ENCODE results near the gene RAVER1. TPM values are rescaled to one million over a fixed set of nuclear protein-coding genes. Genes with fewer than 3 reads are reported as not detected.

The RAVER1 gene
- total and polyA plus RNA-seq, 2 of the 13 experiments (the other 11 are each of a cell fraction or from before 2014, with no cell fraction given) = 3.6 to 7.9 TPM

DNA sequence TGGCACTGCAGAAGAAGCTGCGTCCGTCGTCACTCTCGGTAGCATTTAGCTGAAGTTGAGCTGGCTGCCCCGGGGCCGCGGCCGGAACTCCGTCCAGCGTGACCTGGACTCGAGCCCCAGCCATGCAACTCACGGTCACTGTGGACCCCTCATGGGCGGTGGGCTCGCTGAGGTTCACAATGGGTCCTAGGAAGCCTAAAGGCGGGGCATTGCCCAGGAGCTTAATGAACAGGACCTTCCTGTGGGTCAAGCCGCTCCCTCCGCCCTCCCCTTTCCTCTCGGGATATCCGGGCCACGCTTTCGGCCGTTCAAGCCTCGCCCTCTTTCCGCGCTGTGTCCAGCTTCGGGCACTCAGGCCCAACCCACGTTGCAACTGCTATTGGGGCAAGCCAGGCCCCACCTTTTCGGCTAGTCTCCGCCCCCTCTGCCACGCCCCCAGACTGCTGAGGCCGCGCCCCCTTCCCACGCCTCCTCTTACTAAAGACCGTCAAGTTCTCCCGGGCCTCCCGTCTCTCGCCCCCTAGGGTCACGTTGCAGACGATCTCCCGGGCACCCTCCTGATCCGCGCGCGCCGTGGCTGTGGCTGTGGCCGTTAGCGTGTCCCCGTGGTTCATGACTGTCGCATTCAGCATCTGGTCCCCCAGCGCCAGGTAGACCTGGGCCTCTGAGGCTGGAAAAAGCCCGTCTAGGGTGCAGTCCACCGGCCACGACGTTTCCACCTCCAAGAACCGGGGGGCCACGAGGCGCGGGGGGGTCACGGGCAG, 1.4 kb upstream of the RAVER1 start (continued):
- TF ChIP-seq, protein P1, sequence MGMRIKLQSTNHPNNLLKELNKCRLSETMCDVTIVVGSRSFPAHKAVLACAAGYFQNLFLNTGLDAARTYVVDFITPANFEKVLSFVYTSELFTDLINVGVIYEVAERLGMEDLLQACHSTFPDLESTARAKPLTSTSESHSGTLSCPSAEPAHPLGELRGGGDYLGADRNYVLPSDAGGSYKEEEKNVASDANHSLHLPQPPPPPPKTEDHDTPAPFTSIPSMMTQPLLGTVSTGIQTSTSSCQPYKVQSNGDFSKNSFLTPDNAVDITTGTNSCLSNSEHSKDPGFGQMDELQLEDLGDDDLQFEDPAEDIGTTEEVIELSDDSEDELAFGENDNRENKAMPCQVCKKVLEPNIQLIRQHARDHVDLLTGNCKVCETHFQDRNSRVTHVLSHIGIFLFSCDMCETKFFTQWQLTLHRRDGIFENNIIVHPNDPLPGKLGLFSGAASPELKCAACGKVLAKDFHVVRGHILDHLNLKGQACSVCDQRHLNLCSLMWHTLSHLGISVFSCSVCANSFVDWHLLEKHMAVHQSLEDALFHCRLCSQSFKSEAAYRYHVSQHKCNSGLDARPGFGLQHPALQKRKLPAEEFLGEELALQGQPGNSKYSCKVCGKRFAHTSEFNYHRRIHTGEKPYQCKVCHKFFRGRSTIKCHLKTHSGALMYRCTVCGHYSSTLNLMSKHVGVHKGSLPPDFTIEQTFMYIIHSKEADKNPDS (CRISPR knock-in tag; IDR thresholded peaks at IDR 0.05) = 0 out of 2 replicates have a peak, but pooled peaks have one; percentile 49
- TF ChIP-seq SOX13 (IDR thresholded peaks at IDR 0.05) = no peak
- no peak for TF ChIP-seq SOX13 (CRISPR knock-in tag; conservative IDR thresholded peaks at IDR 0.05 in 1 of 2, IDR thresholded peaks at IDR 0.05 in 1 of 2)
- TF ChIP-seq REL (CRISPR knock-in tag; conservative IDR thresholded peaks at IDR 0.05) = no peak
- TF ChIP-seq, protein P2, sequence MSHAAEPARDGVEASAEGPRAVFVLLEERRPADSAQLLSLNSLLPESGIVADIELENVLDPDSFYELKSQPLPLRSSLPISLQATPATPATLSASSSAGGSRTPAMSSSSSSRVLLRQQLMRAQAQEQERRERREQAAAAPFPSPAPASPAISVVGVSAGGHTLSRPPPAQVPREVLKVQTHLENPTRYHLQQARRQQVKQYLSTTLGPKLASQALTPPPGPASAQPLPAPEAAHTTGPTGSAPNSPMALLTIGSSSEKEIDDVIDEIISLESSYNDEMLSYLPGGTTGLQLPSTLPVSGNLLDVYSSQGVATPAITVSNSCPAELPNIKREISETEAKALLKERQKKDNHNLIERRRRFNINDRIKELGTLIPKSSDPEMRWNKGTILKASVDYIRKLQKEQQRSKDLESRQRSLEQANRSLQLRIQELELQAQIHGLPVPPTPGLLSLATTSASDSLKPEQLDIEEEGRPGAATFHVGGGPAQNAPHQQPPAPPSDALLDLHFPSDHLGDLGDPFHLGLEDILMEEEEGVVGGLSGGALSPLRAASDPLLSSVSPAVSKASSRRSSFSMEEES (CRISPR knock-in tag; IDR thresholded peaks at IDR 0.05) = 0 out of 2 replicates have a peak, but pooled peaks have one; percentile 14
- TF ChIP-seq ZFP1 (CRISPR knock-in tag; IDR thresholded peaks at IDR 0.05) = no peak
- TF ChIP-seq RXRB (CRISPR knock-in tag; IDR thresholded peaks at IDR 0.05; ENCODE audit: borderline replicate concordance) = no peak
- no peak for TF ChIP-seq RCOR2 (CRISPR knock-in tag; IDR thresholded peaks at IDR 0.05)
- TF ChIP-seq ZNF567 (CRISPR knock-in tag; IDR thresholded peaks at IDR 0.05; ENCODE audit: borderline replicate concordance) = no peak
- TF ChIP-seq CBFB (CRISPR knock-in tag; IDR thresholded peaks at IDR 0.05) = 0 out of 2 replicates have a peak, but pooled peaks have one; percentile 12
- TF ChIP-seq NFE2L2 (IDR thresholded peaks at IDR 0.05; ENCODE audit: low read length) = no peak
- TF ChIP-seq ZC3H13 (CRISPR knock-in tag; IDR thresholded peaks at IDR 0.05) = peak; percentile 99
- TF ChIP-seq ZNF34 (CRISPR knock-in tag; IDR thresholded peaks at IDR 0.05; ENCODE audit: borderline replicate concordance) = no peak
- no peak; the same call in 1 of the 2 replicates for TF ChIP-seq CREM (IDR thresholded peaks at IDR 0.05)
- no peak for TF ChIP-seq CREM (CRISPR knock-in tag; IDR thresholded peaks at IDR 0.05)
- TF ChIP-seq ZNF556 (CRISPR knock-in tag; IDR thresholded peaks at IDR 0.05; ENCODE audit: borderline replicate concordance) = no peak
- no peak for TF ChIP-seq MIER3 (CRISPR knock-in tag; IDR thresholded peaks at IDR 0.05; ENCODE audit: borderline replicate concordance)
- TF ChIP-seq, protein P3, sequence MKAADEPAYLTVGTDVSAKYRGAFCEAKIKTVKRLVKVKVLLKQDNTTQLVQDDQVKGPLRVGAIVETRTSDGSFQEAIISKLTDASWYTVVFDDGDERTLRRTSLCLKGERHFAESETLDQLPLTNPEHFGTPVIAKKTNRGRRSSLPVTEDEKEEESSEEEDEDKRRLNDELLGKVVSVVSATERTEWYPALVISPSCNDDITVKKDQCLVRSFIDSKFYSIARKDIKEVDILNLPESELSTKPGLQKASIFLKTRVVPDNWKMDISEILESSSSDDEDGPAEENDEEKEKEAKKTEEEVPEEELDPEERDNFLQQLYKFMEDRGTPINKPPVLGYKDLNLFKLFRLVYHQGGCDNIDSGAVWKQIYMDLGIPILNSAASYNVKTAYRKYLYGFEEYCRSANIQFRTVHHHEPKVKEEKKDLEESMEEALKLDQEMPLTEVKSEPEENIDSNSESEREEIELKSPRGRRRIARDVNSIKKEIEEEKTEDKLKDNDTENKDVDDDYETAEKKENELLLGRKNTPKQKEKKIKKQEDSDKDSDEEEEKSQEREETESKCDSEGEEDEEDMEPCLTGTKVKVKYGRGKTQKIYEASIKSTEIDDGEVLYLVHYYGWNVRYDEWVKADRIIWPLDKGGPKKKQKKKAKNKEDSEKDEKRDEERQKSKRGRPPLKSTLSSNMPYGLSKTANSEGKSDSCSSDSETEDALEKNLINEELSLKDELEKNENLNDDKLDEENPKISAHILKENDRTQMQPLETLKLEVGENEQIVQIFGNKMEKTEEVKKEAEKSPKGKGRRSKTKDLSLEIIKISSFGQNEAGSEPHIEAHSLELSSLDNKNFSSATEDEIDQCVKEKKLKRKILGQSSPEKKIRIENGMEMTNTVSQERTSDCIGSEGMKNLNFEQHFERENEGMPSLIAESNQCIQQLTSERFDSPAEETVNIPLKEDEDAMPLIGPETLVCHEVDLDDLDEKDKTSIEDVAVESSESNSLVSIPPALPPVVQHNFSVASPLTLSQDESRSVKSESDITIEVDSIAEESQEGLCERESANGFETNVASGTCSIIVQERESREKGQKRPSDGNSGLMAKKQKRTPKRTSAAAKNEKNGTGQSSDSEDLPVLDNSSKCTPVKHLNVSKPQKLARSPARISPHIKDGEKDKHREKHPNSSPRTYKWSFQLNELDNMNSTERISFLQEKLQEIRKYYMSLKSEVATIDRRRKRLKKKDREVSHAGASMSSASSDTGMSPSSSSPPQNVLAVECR (CRISPR knock-in tag; IDR thresholded peaks at IDR 0.05; ENCODE audit: borderline replicate concordance) = peak; percentile 88
- no peak for TF ChIP-seq ADNP (CRISPR knock-in tag; IDR thresholded peaks at IDR 0.05)
- TF ChIP-seq MXD4 (CRISPR knock-in tag; IDR thresholded peaks at IDR 0.05) = no peak; the same call in 1 of the 2 replicates
- no peak for TF ChIP-seq IKZF1 (IDR thresholded peaks at IDR 0.05)
- TF ChIP-seq ZFP36 (IDR thresholded peaks at IDR 0.05; ENCODE audit: borderline replicate concordance, low read depth, low read length, partially characterized antibody) = no peak

All from HepG2 (cell line).